HepG2 (cell line): ENCODE measurements around the gene SLIT3. TPM values are rescaled to one million over a fixed set of nuclear protein-coding genes. Genes with fewer than 3 reads are reported as not detected.

Experiments used
- ATAC-seq: fragments of 200-7000 bp; cut with Tn5 transposase; 3 replicates; pipeline ENCODE4 v1.9.1; 2020; ENCODE audit warnings: mild to moderate bottlenecking, moderate library complexity
- BruUV-seq: library from RNA; stranded (reverse); fragments of 400-500 nt; replicated peaks from 2 replicates; lab custom pipeline; 2021; lab: Mats Ljungman, UMichigan
- CTCF ChIA-PET: fragments of 300-600 bp; formaldehyde crosslinking; extraction: SDS; loops from one replicate; lab custom pipeline; 2021; ENCODE audit warnings: low total read pairs, inconsistent platforms, low intra/inter-chr PET ratio; lab: Yijun Ruan, JAX
- POLR2A ChIA-PET: fragments of 350-600 bp; sonication (Branson Sonifier 250); formaldehyde crosslinking; loops from one replicate; lab custom pipeline; 2020; ENCODE audit warnings: antibody characterized with exemption, inconsistent platforms; lab: Yijun Ruan, JAX
- DNase-seq: peaks from one replicate; pipeline ENCODE4 v3.0.0-alpha.2; 2015; ENCODE audit warnings: low spot score
- FAIRE-seq: peaks from 3 replicates; lab custom pipeline; 2011; peaks lifted over from hg19 to GRCh38; lab: Jason Lieb, UNC
- H2AFZ ChIP-seq: one replicate; pipeline ENCODE4 v1.6.1; 2011; ENCODE audit warnings: low read length, inconsistent platforms
- H3K27ac ChIP-seq: fragments of 300-600 bp; 3 replicates; pipeline ENCODE4 v1.8.0; 2011; ENCODE audit warnings: mixed run types, mild to moderate bottlenecking, mixed read lengths, low read length, inconsistent platforms; ENCODE audit not compliant: insufficient read depth; ENCODE audit errors: extremely low read length
- H3K27me3 ChIP-seq, 2 experiments: fragments of 200-600 bp in 1 of 2; 2 replicates in 1 of 2; 3 replicates in 1 of 2; pipeline versions ENCODE4 v1.6.0 to v1.8.0; 2011; ENCODE audit warnings: low read length in 2 of 2, mild to moderate bottlenecking in 2 of 2, moderate library complexity in 2 of 2, inconsistent platforms in 1 of 2; ENCODE audit not compliant: insufficient read depth in 2 of 2, control insufficient read depth in 1 of 2
- H3K36me3 ChIP-seq, 2 experiments: fragments of 200-600 bp in 1 of 2; replicated peaks in 1 of 2; 2 replicates in 1 of 2; 3 replicates in 1 of 2; pipeline versions ENCODE4 v1.5.1 to v1.8.0; 2011; ENCODE audit warnings: low read length in 2 of 2, inconsistent platforms in 1 of 2; ENCODE audit not compliant: insufficient read depth in 2 of 2, control insufficient read depth in 1 of 2
- H3K4me1 ChIP-seq: 2 replicates; pipeline ENCODE4 v1.5.1; 2012; ENCODE audit warnings: low read length, inconsistent platforms; ENCODE audit not compliant: insufficient read depth
- H3K4me2 ChIP-seq: 2 replicates; pipeline ENCODE4 v1.6.0; 2011; ENCODE audit warnings: low read depth, low read length, inconsistent platforms
- H3K4me3 ChIP-seq, 3 experiments: fragments of 200-600 bp in 1 of 3; sonication (generic), shearing (Covaris generic) in 1 of 3; replicated peaks in 1 of 3; 2 replicates each; pipeline ENCODE4 v1.5.1; 2011 to 2016; ENCODE audit warnings: low read length in 3 of 3, inconsistent platforms in 2 of 3, low read depth in 2 of 3, mild to moderate bottlenecking in 2 of 3, control low read depth in 1 of 3, mixed read lengths in 1 of 3; ENCODE audit not compliant: insufficient read depth in 1 of 3
- H3K79me2 ChIP-seq: one replicate; pipeline ENCODE4 v1.6.1; 2011; ENCODE audit warnings: low read length, inconsistent platforms; ENCODE audit not compliant: insufficient read depth
- H3K9ac ChIP-seq: 2 replicates; pipeline ENCODE4 v1.6.0; 2011; ENCODE audit warnings: mild to moderate bottlenecking, low read depth, low read length, inconsistent platforms; ENCODE audit not compliant: insufficient read depth
- H3K9me3 ChIP-seq: 2 replicates; pipeline ENCODE4 v1.5.1; 2012; ENCODE audit warnings: mild to moderate bottlenecking, low read length
- H4K20me1 ChIP-seq: 2 replicates; pipeline ENCODE4 v1.6.0; 2011; ENCODE audit warnings: inconsistent platforms, mild to moderate bottlenecking, low read length, moderate library complexity; ENCODE audit not compliant: insufficient read depth
- ATF5 ChIP-seq: sonication (generic); formaldehyde crosslinking; IDR thresholded peaks from 2 replicates; pipeline ENCODE4 v1.4.0; 2020; ENCODE audit warnings: mild to moderate bottlenecking, low read depth, missing genetic modification reagents
- LBX2 ChIP-seq: sonication (generic); formaldehyde crosslinking; IDR thresholded peaks from 2 replicates; pipeline ENCODE4 v1.5.0; 2020; ENCODE audit warnings: missing genetic modification reagents, mild to moderate bottlenecking, borderline replicate concordance
- ZBTB44 ChIP-seq: sonication (generic); formaldehyde crosslinking; IDR thresholded peaks from 2 replicates; pipeline ENCODE4 v1.4.0; 2020; ENCODE audit warnings: missing genetic modification reagents
- ZMAT3 ChIP-seq: sonication (generic); formaldehyde crosslinking; conservative IDR thresholded peaks from 2 replicates; pipeline ENCODE4 v1.7.0; 2021; ENCODE audit warnings: missing genetic modification reagents
- ZNF747 ChIP-seq: sonication (generic); formaldehyde crosslinking; IDR thresholded peaks from 2 replicates; pipeline ENCODE4 v1.8.1; 2023; ENCODE audit warnings: missing genetic modification reagents, mild to moderate bottlenecking, borderline replicate concordance
- WGBS: methylation state at CpG from one replicate; pipeline ENCODE4 v1.1.6; 2017; ENCODE audit warnings: low lambda C conversion rate; 5-methylcytosine and 5-hydroxymethylcytosine counted together
- in situ Hi-C: cut with HindIII; loops from 2 replicates; pipeline ENCODE4 v1.10.0; 2017; ENCODE audit warnings: low pct_unique_long_range_greater_than_20kb; ENCODE audit not compliant: extremely low pct_ligation_motif_present
- intact Hi-C: fragments of 100-400 bp; cut with micrococcal nuclease; formaldehyde crosslinking; loops from one replicate; pipeline ENCODE4 v1.10.0; 2022; ENCODE audit not compliant: unreplicated experiment
- polyA plus RNA-seq, 8 experiments: library from polyadenylated mRNA; depleted of rRNA in 3 of 8; stranded (reverse) in 7 of 8; unstranded in 1 of 8; fragments of >200 nt; fragmentation: Illumina TruSeq in 4 of 8; extraction: Trizol in 4 of 8; gene quantifications; 2 replicates each; pipeline versions ENCODE4 v1.2.1 to v1.2.3, GENCODE V29; 2011 to 2016; ENCODE audit warnings: low read depth in 4 of 8, missing spikeins in 1 of 8, mixed read lengths in 1 of 8; ENCODE audit not compliant: insufficient read depth in 1 of 8
- total RNA-seq, 5 experiments: library from RNA; depleted of rRNA; stranded (reverse); fragments of >200 nt; fragmentation: Illumina TruSeq; extraction: Trizol; gene quantifications; 2 replicates each; pipeline ENCODE4 v1.2.3, GENCODE V29; 2016; ENCODE audit warnings: low read depth in 1 of 5
- TF ChIP-seq, protein P1 (sequence below): IDR thresholded peaks from 2 replicates; pipeline ENCODE4 v1.6.1; 2012; ENCODE audit warnings: inconsistent platforms
- TF ChIP-seq, protein P2 (sequence below): sonication (generic); formaldehyde crosslinking; IDR thresholded peaks from 2 replicates; pipeline ENCODE4 v1.5.1; 2020; ENCODE audit warnings: missing genetic modification reagents, mild to moderate bottlenecking, borderline replicate concordance

Gene SLIT3
- total and polyA plus RNA-seq, 2 of the 13 experiments (the other 11 are each of a cell fraction or from before 2014, with no cell fraction given): not detected

GRCh38 chr5:169052207-169052606, 248.7 kb downstream of the SLIT3 start:
- TF ChIP-seq ATF5 (CRISPR knock-in tag) (no peak), ZBTB44 (CRISPR knock-in tag) (no peak), ZNF747 (CRISPR knock-in tag) (no peak), LBX2 (CRISPR knock-in tag) (no peak), ZMAT3 (CRISPR knock-in tag) (no peak)
- TF ChIP-seq, protein P1, sequence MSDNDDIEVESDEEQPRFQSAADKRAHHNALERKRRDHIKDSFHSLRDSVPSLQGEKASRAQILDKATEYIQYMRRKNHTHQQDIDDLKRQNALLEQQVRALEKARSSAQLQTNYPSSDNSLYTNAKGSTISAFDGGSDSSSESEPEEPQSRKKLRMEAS: no peak
- TF ChIP-seq, protein P2, sequence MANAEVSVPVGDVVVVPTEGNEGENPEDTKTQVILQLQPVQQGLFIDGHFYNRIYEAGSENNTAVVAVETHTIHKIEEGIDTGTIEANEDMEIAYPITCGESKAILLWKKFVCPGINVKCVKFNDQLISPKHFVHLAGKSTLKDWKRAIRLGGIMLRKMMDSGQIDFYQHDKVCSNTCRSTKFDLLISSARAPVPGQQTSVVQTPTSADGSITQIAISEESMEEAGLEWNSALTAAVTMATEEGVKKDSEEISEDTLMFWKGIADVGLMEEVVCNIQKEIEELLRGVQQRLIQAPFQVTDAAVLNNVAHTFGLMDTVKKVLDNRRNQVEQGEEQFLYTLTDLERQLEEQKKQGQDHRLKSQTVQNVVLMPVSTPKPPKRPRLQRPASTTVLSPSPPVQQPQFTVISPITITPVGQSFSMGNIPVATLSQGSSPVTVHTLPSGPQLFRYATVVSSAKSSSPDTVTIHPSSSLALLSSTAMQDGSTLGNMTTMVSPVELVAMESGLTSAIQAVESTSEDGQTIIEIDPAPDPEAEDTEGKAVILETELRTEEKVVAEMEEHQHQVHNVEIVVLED (CRISPR knock-in tag): no peak
- CTCF ChIA-PET: no interaction called here
- 3% methylated on average over 3 of the region's 3 CpGs for WGBS
- POLR2A ChIA-PET: interaction anchor here (0.6 kb wide), 1 partner anchor 1019 kb away, joined by 3 read pairs; no protein-coding TSS in a partner anchor
- Histone ChIP-seq H3K9ac (no peak overlapping the region), H3K9me3 (no peaks in the 10 kb centered on the region), H3K4me2 (no peak overlapping the region), H3K27me3 (peaks cover 2 to 38% of the 10 kb centered on the region in 2 experiments; a peak in 3 of 5 replicates), H4K20me1 (no peaks in the 10 kb centered on the region), H3K4me1 (no peaks in the 10 kb centered on the region), H3K36me3 (no peaks in the 10 kb centered on the region), H3K4me3 (no peak overlapping the region), H3K27ac (no peak overlapping the region), H3K79me2 (no peaks in the 10 kb centered on the region), H2AFZ (no peak overlapping the region)
- in situ Hi-C loops: no loop called here
- ATAC-seq: no peak
- no peak for DNase-seq
- intact Hi-C loops: no loop called here
- BruUV-seq: no TSS peak
- FAIRE-seq: no peak
